WTC11 (cell line): ENCODE results near the gene DCST2. TPM values are rescaled to one million over a fixed set of nuclear protein-coding genes. Genes with fewer than 3 reads are reported as not detected.

Source experiments
- ATAC-seq: fragments of 200-7000 bp; cut with Tn5 transposase; 2 replicates; pipeline ENCODE4 v1.10.0; 2021; ENCODE audit warnings: mild to moderate bottlenecking, moderate library complexity
- Bru-seq: library from RNA; stranded (reverse); fragments of 400-500 nt; gene quantifications from one replicate; lab custom pipeline; 2021; lab: Mats Ljungman, UMichigan
- CTCF ChIA-PET: fragments of 300-600 bp; sonication (Branson Sonifier 250); formaldehyde crosslinking; loops from one replicate; lab custom pipeline; 2021; ENCODE audit warnings: antibody characterized with exemption; lab: Charles Lee
- POLR2A ChIA-PET: fragments of 350-600 bp; sonication (Branson Sonifier 250); formaldehyde crosslinking; loops from one replicate; lab custom pipeline; 2021; ENCODE audit warnings: antibody characterized with exemption; lab: Charles Lee
- DNase-seq: peaks from one replicate; pipeline ENCODE4 v3.0.0; 2021; ENCODE audit warnings: low spot score
- H3K27ac Mint-ChIP-seq: 2 replicates; pipeline ENCODE4 v1.8.0; 2021; ENCODE audit warnings: mixed read lengths
- H3K27me3 Mint-ChIP-seq: 2 replicates; pipeline ENCODE4 v1.8.0; 2021; ENCODE audit warnings: low read depth, mild to moderate bottlenecking, moderate library complexity, mixed read lengths
- H3K36me3 Mint-ChIP-seq: 2 replicates; pipeline ENCODE4 v1.8.0; 2021; ENCODE audit warnings: mixed read lengths
- H3K4me1 Mint-ChIP-seq: 2 replicates; pipeline ENCODE4 v1.8.0; 2022; ENCODE audit warnings: mixed read lengths
- H3K4me3 Mint-ChIP-seq: 2 replicates; pipeline ENCODE4 v1.8.0; 2021; ENCODE audit warnings: mild to moderate bottlenecking, moderate library complexity, mixed read lengths
- H3K9me3 Mint-ChIP-seq: 2 replicates; pipeline ENCODE4 v1.8.0; 2021; ENCODE audit warnings: mixed read lengths
- ATF1 ChIP-seq: sonication (generic); formaldehyde crosslinking; IDR thresholded peaks from 2 replicates; pipeline ENCODE4 v1.8.1; 2023; ENCODE audit warnings: mild to moderate bottlenecking, moderate library complexity, missing genetic modification reagents
- EMX1 ChIP-seq: fragments of 250-450 bp; sonication (Bioruptor Pico); IDR thresholded peaks from 2 replicates; pipeline ENCODE4 v1.8.0; 2021; ENCODE audit warnings: mild to moderate bottlenecking
- ESRRA ChIP-seq: sonication (generic); formaldehyde crosslinking; IDR thresholded peaks from 2 replicates; pipeline ENCODE4 v1.8.1; 2022; ENCODE audit warnings: mild to moderate bottlenecking, missing genetic modification reagents, borderline replicate concordance
- FOXP1 ChIP-seq: sonication (generic); formaldehyde crosslinking; IDR thresholded peaks from 2 replicates; pipeline ENCODE4 v1.8.0; 2022; ENCODE audit warnings: missing genetic modification reagents, mild to moderate bottlenecking, moderate library complexity, borderline replicate concordance
- GRHL2 ChIP-seq: fragments of 250-450 bp; sonication (Bioruptor Pico); IDR thresholded peaks from 2 replicates; pipeline ENCODE4 v1.8.0; 2022; ENCODE audit warnings: mild to moderate bottlenecking, moderate library complexity; ENCODE audit not compliant: insufficient replicate concordance, severe bottlenecking
- HMGA2 ChIP-seq: fragments of 250-450 bp; sonication (Bioruptor Pico); IDR thresholded peaks from 2 replicates; pipeline ENCODE4 v1.4.0; 2021; ENCODE audit warnings: mild to moderate bottlenecking, moderate library complexity
- MXD4 ChIP-seq: fragments of 250-450 bp; sonication (Bioruptor Pico); IDR thresholded peaks from 2 replicates; pipeline ENCODE4 v1.8.0; 2021; ENCODE audit warnings: mild to moderate bottlenecking, moderate library complexity, borderline replicate concordance
- NR2C2 ChIP-seq: sonication (generic); formaldehyde crosslinking; IDR thresholded peaks from 2 replicates; pipeline ENCODE4 v1.8.0; 2022; ENCODE audit warnings: mild to moderate bottlenecking, missing genetic modification reagents
- SMAD3 ChIP-seq: sonication (generic); formaldehyde crosslinking; IDR thresholded peaks from 2 replicates; pipeline ENCODE4 v1.8.0; 2022; ENCODE audit warnings: missing genetic modification reagents, mild to moderate bottlenecking, borderline replicate concordance
- ZNF219 ChIP-seq: sonication (generic); formaldehyde crosslinking; IDR thresholded peaks from 2 replicates; pipeline ENCODE4 v1.8.0; 2023; ENCODE audit warnings: missing genetic modification reagents, mild to moderate bottlenecking, borderline replicate concordance
- ZNF281 ChIP-seq: sonication (generic); formaldehyde crosslinking; IDR thresholded peaks from 2 replicates; pipeline ENCODE4 v1.8.0; 2023; ENCODE audit warnings: mild to moderate bottlenecking, missing genetic modification reagents
- long read RNA-seq, 3 experiments: library from RNA in 1 of 3; library from capped mRNA in 1 of 3; library from polyadenylated mRNA in 1 of 3; unstranded in 2 of 3; stranded (forward) in 1 of 3; transcript quantifications; one replicate each; pipeline ENCODE4 v2.0.0, GENCODE V29; 2021
- total RNA-seq: library from RNA; stranded (reverse); gene quantifications from 3 replicates; pipeline ENCODE4 v1.2.3, GENCODE V29; 2021
- TF ChIP-seq, protein P1 (sequence below): sonication (generic); formaldehyde crosslinking; IDR thresholded peaks from 2 replicates; pipeline ENCODE4 v1.8.1; 2022; ENCODE audit warnings: low read depth, mild to moderate bottlenecking, moderate library complexity, missing genetic modification reagents, borderline replicate concordance
- TF ChIP-seq, protein P2 (sequence below): fragments of 250-450 bp; sonication (Bioruptor Pico); IDR thresholded peaks from 2 replicates; pipeline ENCODE4 v1.8.0; 2021; ENCODE audit warnings: mild to moderate bottlenecking
- TF ChIP-seq, protein P3 (sequence below): sonication (generic); formaldehyde crosslinking; IDR thresholded peaks from 2 replicates; pipeline ENCODE4 v1.8.0; 2022; ENCODE audit warnings: mild to moderate bottlenecking, missing genetic modification reagents
- TF ChIP-seq, protein P4 (sequence below): fragments of 250-450 bp; sonication (Bioruptor Pico); IDR thresholded peaks from 2 replicates; pipeline ENCODE4 v1.9.0; 2021; ENCODE audit warnings: mild to moderate bottlenecking

Gene DCST2
- 0.83 to 1.8 TPM (median 1.6 TPM) in 3 replicates for total RNA-seq
- Bru-seq, nascent RNA = percentile 22 among the genes with signal in this experiment
- long read RNA-seq, experiment 1, partial matches to known transcripts = 0 of 1 reads
- long read RNA-seq, experiment 1, other reads (novel, unspliced or antisense) = 1 of 1 reads
- long read RNA-seq, experiment 2 = 0 reads
- long read RNA-seq, experiment 3 = 0 reads

GRCh38 chr1:155033524-155033923 is at the start of gene DCST2, which contains the start of gene DCST1:
TSS of gene DCST2 (minus strand) at chr1:155033781. CDS start at chr1:155033701, 80 bp downstream.
TSS of gene DCST1 (plus strand) at chr1:155033824. CDS start at chr1:155034037, 213 bp downstream.
- Mint-ChIP-seq H3K36me3 (no peaks in the 10 kb centered on the region), H3K9me3 (no peaks in the 10 kb centered on the region), H3K4me3 (no peak within 1 kb of the TSS), H3K27ac (no peak within 1 kb of the TSS), H3K27me3 (peaks cover 11% of the 10 kb centered on the region; the same call in 1 of the 2 replicates), H3K4me1 (no peaks in the 10 kb centered on the region)
- ATAC-seq = no peak
- CTCF ChIA-PET = interaction anchor here (1.5 to 4.0 kb wide), 5 partner anchors 11 to 51 kb away, joined by 3 to 15 read pairs (median 7); partner anchors contain the start of gene ADAM15
- TF ChIP-seq ESRRA (CRISPR knock-in tag) (no peak), SMAD3 (CRISPR knock-in tag) (no peak), ZNF281 (CRISPR knock-in tag) (no peak), EMX1 (CRISPR knock-in tag) (no peak), MXD4 (CRISPR knock-in tag) (no peak), HMGA2 (CRISPR knock-in tag) (no peak), NR2C2 (CRISPR knock-in tag) (no peak), GRHL2 (CRISPR knock-in tag) (no peak), ZNF219 (CRISPR knock-in tag) (no peak), ATF1 (no peak), FOXP1 (CRISPR knock-in tag) (no peak)
- TF ChIP-seq, protein P1, sequence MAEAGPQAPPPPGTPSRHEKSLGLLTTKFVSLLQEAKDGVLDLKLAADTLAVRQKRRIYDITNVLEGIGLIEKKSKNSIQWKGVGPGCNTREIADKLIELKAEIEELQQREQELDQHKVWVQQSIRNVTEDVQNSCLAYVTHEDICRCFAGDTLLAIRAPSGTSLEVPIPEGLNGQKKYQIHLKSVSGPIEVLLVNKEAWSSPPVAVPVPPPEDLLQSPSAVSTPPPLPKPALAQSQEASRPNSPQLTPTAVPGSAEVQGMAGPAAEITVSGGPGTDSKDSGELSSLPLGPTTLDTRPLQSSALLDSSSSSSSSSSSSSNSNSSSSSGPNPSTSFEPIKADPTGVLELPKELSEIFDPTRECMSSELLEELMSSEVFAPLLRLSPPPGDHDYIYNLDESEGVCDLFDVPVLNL = no peak
- TF ChIP-seq, protein P2, sequence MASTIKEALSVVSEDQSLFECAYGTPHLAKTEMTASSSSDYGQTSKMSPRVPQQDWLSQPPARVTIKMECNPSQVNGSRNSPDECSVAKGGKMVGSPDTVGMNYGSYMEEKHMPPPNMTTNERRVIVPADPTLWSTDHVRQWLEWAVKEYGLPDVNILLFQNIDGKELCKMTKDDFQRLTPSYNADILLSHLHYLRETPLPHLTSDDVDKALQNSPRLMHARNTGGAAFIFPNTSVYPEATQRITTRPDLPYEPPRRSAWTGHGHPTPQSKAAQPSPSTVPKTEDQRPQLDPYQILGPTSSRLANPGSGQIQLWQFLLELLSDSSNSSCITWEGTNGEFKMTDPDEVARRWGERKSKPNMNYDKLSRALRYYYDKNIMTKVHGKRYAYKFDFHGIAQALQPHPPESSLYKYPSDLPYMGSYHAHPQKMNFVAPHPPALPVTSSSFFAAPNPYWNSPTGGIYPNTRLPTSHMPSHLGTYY (CRISPR knock-in tag) = no peak
- TF ChIP-seq, protein P3, sequence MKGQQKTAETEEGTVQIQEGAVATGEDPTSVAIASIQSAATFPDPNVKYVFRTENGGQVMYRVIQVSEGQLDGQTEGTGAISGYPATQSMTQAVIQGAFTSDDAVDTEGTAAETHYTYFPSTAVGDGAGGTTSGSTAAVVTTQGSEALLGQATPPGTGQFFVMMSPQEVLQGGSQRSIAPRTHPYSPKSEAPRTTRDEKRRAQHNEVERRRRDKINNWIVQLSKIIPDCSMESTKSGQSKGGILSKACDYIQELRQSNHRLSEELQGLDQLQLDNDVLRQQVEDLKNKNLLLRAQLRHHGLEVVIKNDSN = no peak
- TF ChIP-seq, protein P4, sequence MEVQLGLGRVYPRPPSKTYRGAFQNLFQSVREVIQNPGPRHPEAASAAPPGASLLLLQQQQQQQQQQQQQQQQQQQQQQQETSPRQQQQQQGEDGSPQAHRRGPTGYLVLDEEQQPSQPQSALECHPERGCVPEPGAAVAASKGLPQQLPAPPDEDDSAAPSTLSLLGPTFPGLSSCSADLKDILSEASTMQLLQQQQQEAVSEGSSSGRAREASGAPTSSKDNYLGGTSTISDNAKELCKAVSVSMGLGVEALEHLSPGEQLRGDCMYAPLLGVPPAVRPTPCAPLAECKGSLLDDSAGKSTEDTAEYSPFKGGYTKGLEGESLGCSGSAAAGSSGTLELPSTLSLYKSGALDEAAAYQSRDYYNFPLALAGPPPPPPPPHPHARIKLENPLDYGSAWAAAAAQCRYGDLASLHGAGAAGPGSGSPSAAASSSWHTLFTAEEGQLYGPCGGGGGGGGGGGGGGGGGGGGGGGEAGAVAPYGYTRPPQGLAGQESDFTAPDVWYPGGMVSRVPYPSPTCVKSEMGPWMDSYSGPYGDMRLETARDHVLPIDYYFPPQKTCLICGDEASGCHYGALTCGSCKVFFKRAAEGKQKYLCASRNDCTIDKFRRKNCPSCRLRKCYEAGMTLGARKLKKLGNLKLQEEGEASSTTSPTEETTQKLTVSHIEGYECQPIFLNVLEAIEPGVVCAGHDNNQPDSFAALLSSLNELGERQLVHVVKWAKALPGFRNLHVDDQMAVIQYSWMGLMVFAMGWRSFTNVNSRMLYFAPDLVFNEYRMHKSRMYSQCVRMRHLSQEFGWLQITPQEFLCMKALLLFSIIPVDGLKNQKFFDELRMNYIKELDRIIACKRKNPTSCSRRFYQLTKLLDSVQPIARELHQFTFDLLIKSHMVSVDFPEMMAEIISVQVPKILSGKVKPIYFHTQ (CRISPR knock-in tag) = no peak
- POLR2A ChIA-PET = no interaction called here
- no peak for DNase-seq
